Embryonic facial prominence (tissue), 1 donor: ENCODE data around the gene PPP2R2C.

ENCODE experiments used
- DNase-seq: peaks from one replicate; pipeline ENCODE4 v3.0.0-alpha.2; 2016; ENCODE audit errors: extremely low spot score

PPP2R2C gene

GRCh38 chr4:6404611-6405396 is 67.6 kb downstream of the PPP2R2C start:
- no peak for DNase-seq

- no peak for DNase-seq
Observed at GRCh38 chr4:6403400-6403685, 69.1 kb downstream of the PPP2R2C start.

- DNase-seq: no peak
Observed at GRCh38 chr4:6402566-6403399, 69.6 kb downstream of the PPP2R2C start.

- no peak for DNase-seq
Observed at GRCh38 chr4:6401797-6402196, 70.6 kb downstream of the PPP2R2C start.

GRCh38 chr4:6396696-6397236 is 75.6 kb downstream of the PPP2R2C start:
- DNase-seq: no peak

GRCh38 chr4:6395466-6396228 is 76.8 kb downstream of the PPP2R2C start:
- DNase-seq: no peak

GRCh38 chr4:6394671-6395081 is 77.7 kb downstream of the PPP2R2C start:
- DNase-seq: no peak

GRCh38 chr4:6393544-6394475 is 78.6 kb downstream of the PPP2R2C start:
- no peak for DNase-seq

- no peak for DNase-seq
Observed at GRCh38 chr4:6393066-6393465, 79.3 kb downstream of the PPP2R2C start.

GRCh38 chr4:6392407-6392806 is 80.0 kb downstream of the PPP2R2C start:
- no peak for DNase-seq

- DNase-seq: no peak
Observed at GRCh38 chr4:6391852-6392188, 80.6 kb downstream of the PPP2R2C start.

- DNase-seq: no peak
Observed at GRCh38 chr4:6391186-6391851, 81.1 kb downstream of the PPP2R2C start.

- DNase-seq: no peak
Observed at GRCh38 chr4:6390356-6390755, 82.1 kb downstream of the PPP2R2C start.

GRCh38 chr4:6389142-6389825 is 83.1 kb downstream of the PPP2R2C start:
- DNase-seq: no peak

GRCh38 chr4:6388713-6389112 is 83.7 kb downstream of the PPP2R2C start:
- no peak for DNase-seq

GRCh38 chr4:6387946-6388345 is 84.5 kb downstream of the PPP2R2C start:
- no peak for DNase-seq

GRCh38 chr4:6386091-6386490 is 86.3 kb downstream of the PPP2R2C start:
- no peak for DNase-seq

GRCh38 chr4:6385288-6385687 is 87.1 kb downstream of the PPP2R2C start:
- no peak for DNase-seq

GRCh38 chr4:6384541-6384940 is 87.9 kb downstream of the PPP2R2C start:
- no peak for DNase-seq

GRCh38 chr4:6383929-6384328 is 88.5 kb downstream of the PPP2R2C start:
- no peak for DNase-seq
